SJSA1 (cell line): ENCODE data around the gene C11orf24. TPM values are rescaled to one million over a fixed set of nuclear protein-coding genes. Genes with fewer than 3 reads are reported as not detected.

ENCODE experiments used
- DNase-seq, 2 experiments: peaks; one replicate each; pipeline ENCODE4 v3.0.0-alpha.2; 2015 to 2020; ENCODE audit warnings: low spot score in 2 of 2, low read depth in 1 of 2
- H3K27ac ChIP-seq: fragments of 250-450 bp; sonication (Bioruptor Pico); 2 replicates; pipeline ENCODE4 v1.5.1; 2020; ENCODE audit warnings: mild to moderate bottlenecking, moderate library complexity
- H3K27me3 ChIP-seq: fragments of 250-450 bp; sonication (Bioruptor Pico); replicated peaks from 2 replicates; pipeline ENCODE4 v1.5.1; 2020; ENCODE audit warnings: mild to moderate bottlenecking, moderate library complexity
- H3K36me3 ChIP-seq: fragments of 250-450 bp; sonication (Bioruptor Pico); 2 replicates; pipeline ENCODE4 v1.5.1; 2020; ENCODE audit warnings: mild to moderate bottlenecking
- H3K4me1 ChIP-seq: fragments of 250-450 bp; sonication (Bioruptor Pico); replicated peaks from 2 replicates; pipeline ENCODE4 v1.6.1; 2021; ENCODE audit warnings: mild to moderate bottlenecking
- H3K4me3 ChIP-seq: fragments of 250-450 bp; sonication (Bioruptor Pico); 2 replicates; pipeline ENCODE4 v1.5.1; 2020; ENCODE audit warnings: mild to moderate bottlenecking
- H3K9me3 ChIP-seq: fragments of 250-450 bp; sonication (Bioruptor Pico); replicated peaks from 2 replicates; pipeline ENCODE4 v1.5.1; 2020; ENCODE audit warnings: mild to moderate bottlenecking
- total RNA-seq: library from RNA; depleted of rRNA; stranded (reverse); fragments of >200 nt; shearing (Covaris generic); gene quantifications from 2 replicates; pipeline ENCODE4 v1.2.3, GENCODE V29; 2014

C11orf24 gene
- total RNA-seq, 1 experiment from 2014 or later, result 74.3 TPM

DNA sequence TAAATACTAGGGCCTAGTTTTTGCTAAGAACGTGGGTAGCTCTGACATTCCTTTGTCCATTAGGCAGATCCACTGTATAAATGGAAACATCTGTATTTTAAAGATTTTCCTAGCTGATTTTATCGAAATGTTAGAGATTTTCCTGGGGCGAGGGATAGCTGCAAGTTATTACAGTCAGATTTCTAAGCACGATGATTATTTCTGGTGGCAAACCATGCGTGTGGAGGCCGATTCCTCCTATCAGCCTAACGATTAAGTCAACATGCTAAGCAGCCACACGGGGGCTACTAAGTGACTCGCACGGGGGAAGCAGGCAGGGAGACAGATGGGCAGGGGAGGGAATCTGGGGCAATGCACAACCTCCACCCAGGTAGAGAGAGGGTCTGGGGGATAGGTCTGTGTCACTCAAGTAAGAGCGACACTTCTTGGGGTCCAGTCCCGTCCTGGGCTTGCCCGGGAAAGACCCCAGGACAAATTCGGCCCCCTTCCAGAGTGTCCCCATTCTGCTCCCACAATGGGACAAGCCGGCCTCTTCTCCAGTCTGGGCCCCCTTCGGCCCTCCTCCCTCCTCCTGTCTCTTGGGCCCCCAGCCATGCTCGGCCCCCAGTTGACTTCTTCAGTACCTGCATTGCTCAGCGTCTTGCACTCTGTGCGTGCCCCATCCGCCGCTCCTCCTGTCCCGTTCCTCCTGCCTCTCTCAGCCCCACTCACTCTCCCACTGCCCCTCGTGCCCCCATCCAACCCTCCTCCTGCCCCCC lies 571 bp downstream of the C11orf24 start:
- H3K4me1 ChIP-seq, result peaks cover 25% of the 10 kb centered on the region
- H3K4me3 ChIP-seq, result peak overlapping the region; percentile 73
- H3K36me3 ChIP-seq, result peaks cover 26% of the 10 kb centered on the region
- H3K9me3 ChIP-seq, result no peaks in the 10 kb centered on the region; the same call in 1 of the 2 replicates
- H3K27me3 ChIP-seq, result no peaks in the 10 kb centered on the region
- peak overlapping the region; percentile 79 for H3K27ac ChIP-seq
- DNase-seq, result peak; percentile 91 to 92

DNA sequence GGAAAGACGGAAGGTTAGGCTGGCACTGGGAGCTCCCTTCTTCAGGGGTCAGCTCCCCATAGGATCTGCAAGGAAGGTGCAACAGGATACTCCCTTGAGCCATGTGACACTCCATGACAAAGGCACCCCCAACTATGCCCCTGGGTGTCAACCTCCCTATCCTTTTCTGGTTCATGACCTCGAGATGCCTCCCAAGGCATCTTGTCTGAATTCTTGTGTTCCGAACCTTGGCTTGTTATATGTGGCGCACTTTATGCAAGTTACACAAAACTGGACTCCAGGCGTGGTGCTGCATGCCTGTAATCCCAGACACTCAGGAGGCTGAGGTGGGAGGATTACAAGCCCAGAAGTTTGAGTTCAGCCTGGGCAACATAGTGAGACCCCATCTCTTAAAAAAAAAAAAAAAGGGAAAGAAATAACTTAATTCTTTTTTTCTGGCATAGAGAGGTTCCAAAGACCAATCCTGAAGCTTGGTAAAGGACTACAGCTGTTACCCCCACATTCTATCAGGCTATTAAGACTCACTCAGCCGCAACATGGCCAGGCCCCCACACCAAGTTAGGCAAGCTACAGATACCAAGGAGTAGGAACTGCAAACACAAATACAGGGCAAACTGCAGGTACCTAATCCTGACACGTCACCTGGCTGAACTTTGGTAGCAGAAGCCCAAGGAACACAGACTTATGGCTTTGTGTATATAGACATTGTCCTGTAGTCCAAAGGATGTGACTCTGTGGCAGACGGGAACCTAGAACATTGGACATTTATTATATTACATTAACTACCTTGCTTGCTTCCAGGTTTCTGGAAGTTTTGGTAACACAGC lies 1.4 kb downstream of the C11orf24 start:
- peaks cover 25% of the 10 kb centered on the region for H3K4me1 ChIP-seq
- H3K36me3 ChIP-seq, result peaks cover 34% of the 10 kb centered on the region
- peak overlapping the region; percentile 73 for H3K4me3 ChIP-seq
- H3K9me3 ChIP-seq, result no peaks in the 10 kb centered on the region; the same call in 1 of the 2 replicates
- DNase-seq, result no peak
- no peaks in the 10 kb centered on the region for H3K27me3 ChIP-seq
- peak overlapping the region; percentile 79 for H3K27ac ChIP-seq

DNA sequence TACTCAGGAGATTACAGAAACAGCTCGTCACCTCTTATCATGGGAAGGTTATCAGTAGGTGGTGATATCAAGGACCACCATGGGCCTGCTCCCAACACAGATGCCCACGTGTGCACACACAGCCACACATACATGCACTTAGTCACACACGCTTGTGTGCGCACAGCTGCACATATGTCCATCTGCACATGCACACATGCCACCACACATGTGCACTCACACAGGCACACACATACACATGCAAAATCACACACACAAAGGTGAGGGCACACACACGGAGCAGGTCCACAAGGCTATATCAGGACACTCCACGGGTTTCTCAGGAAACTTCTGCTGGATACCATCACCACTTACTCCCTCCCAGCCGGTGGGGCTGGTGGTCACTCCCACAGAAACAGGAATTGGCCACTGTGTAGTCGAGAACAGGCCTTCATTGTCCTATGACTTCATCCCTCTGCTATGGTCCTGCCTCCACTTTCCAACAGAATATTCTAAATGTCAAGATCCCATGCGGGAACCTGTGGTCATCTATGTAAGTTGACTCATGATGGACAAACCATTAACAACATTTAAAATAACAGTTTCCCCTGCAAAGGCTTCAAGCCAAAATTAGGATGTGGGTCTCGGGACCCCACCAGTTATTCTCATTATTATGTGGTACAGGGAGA lies 2.2 kb downstream of the C11orf24 start:
- peak in 1 of 2 experiments; percentile 50 for DNase-seq
- no peak overlapping the region for H3K27ac ChIP-seq

GRCh38 chr11:68267881-68268240 lies 3.9 kb downstream of the C11orf24 start:
- no peaks in the 10 kb centered on the region; the same call in 1 of the 2 replicates for H3K9me3 ChIP-seq
- peaks cover 55% of the 10 kb centered on the region for H3K36me3 ChIP-seq
- H3K4me3 ChIP-seq, result no peak overlapping the region
- H3K4me1 ChIP-seq, result peaks cover 25% of the 10 kb centered on the region
- no peaks in the 10 kb centered on the region for H3K27me3 ChIP-seq
- DNase-seq, result no peak
- H3K27ac ChIP-seq, result no peak overlapping the region

More for the DNA sequence above, 2.2 kb downstream of the C11orf24 start:
- Histone ChIP-seq H3K9me3 (no peaks in the 10 kb centered on the region; the same call in 1 of the 2 replicates), H3K36me3 (peaks cover 42% of the 10 kb centered on the region), H3K4me3 (no peak overlapping the region), H3K4me1 (peaks cover 25% of the 10 kb centered on the region), H3K27me3 (no peaks in the 10 kb centered on the region)

DNA sequence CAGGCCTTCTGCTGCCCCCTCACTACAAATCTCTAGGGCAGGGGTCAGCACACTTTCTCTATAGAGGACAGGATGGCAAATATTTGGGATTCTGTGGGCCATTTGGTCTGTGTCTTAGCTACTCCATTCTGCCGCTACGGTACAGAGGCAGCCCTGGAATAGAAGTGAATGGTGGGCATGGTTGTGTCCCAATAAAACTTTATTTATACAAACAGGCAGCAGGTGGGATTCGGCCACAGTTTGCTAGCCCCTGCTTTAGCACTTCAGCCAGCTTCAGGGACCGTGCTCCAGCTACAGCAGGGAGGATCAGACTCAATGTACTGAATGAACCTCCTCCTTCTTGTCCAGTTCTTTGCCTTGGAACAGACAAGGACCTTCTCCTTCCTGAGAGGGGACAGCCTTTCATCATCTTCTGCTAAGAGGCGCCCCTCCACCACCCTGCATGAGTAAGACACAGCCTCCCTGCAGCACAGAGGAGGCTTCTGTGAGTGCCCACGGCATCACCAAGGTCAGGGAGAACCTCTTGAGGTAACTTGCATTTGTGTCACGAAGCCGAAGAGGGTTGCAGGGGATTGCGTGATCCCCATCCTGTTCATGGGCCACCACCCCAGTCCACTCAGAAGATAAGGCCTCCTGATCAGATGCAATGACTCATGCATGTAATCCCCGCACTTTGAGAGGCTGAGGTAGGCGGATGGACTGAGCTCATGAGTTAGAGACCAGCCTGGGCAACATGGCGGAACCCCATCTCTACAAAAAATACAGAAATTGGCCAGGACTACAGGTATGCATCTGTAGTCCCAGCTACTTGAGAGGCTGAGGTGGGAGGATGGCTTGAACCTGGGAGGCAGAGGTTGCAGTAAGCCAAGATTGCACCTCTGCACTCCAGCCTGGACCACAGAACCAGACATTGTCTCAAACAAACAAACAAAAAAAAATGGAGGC lies 4.6 kb downstream of the C11orf24 start:
- no peak for DNase-seq
- H3K36me3 ChIP-seq, result peaks cover 62% of the 10 kb centered on the region
- peaks cover 21% of the 10 kb centered on the region for H3K4me1 ChIP-seq

DNA sequence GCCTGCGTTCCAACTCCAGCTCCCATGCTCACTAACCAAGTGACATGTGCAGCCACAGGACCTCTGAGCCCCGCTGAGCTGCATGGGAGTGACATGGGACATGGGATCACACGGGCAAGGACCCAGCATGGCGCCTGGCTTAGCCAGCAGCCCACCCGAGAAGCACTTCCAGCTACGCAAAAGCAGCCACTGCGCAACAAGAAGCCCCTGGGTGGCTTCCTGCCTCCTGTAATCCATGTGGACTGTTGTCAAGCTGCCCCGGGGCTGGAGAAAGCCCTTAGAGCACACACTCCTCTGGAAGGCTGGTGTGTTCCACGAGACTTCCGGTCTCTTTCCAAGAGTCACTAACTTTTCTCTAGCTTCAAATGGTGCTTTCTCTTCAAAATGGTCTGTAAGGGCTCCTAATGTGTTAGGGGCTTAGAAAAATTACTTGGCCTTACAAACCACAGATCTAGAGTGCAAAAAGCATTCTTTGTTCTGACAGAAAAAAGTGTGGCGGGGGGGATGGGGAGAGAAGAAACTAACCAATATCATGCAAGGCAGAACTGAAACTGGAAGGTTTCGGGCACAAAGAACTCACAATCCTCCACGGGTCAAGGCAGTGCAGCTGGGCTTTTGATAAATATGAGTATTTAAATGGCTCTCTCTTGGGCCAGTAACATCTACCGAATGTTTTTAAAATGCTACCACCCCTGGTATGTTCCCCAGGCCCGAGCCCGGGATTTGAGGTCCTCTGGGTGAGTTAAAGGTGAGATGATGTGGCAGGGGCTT lies 5.5 kb downstream of the C11orf24 start:
- Histone ChIP-seq H3K36me3 (peaks cover 71% of the 10 kb centered on the region), H3K4me1 (peaks cover 21% of the 10 kb centered on the region), H3K9me3 (no peaks in the 10 kb centered on the region; the same call in 1 of the 2 replicates)

More for the DNA sequence above, 4.6 kb downstream of the C11orf24 start:
- no peak overlapping the region for H3K27ac ChIP-seq
- H3K9me3 ChIP-seq, result no peaks in the 10 kb centered on the region; the same call in 1 of the 2 replicates
- H3K4me3 ChIP-seq, result no peak overlapping the region
- H3K27me3 ChIP-seq, result no peaks in the 10 kb centered on the region

GRCh38 chr11:68264741-68265540 lies 6.8 kb downstream of the C11orf24 start:
- no peak for DNase-seq
- H3K27ac ChIP-seq, result no peak overlapping the region
- H3K4me3 ChIP-seq, result no peak overlapping the region
- H3K9me3 ChIP-seq, result no peaks in the 10 kb centered on the region; the same call in 1 of the 2 replicates
- H3K27me3 ChIP-seq, result no peaks in the 10 kb centered on the region
- peaks cover 81% of the 10 kb centered on the region for H3K36me3 ChIP-seq
- H3K4me1 ChIP-seq, result peaks cover 8% of the 10 kb centered on the region

More for the DNA sequence above, 5.5 kb downstream of the C11orf24 start:
- H3K27ac ChIP-seq, result no peak overlapping the region
- H3K27me3 ChIP-seq, result no peaks in the 10 kb centered on the region
- DNase-seq, result no peak
- H3K4me3 ChIP-seq, result no peak overlapping the region

DNA sequence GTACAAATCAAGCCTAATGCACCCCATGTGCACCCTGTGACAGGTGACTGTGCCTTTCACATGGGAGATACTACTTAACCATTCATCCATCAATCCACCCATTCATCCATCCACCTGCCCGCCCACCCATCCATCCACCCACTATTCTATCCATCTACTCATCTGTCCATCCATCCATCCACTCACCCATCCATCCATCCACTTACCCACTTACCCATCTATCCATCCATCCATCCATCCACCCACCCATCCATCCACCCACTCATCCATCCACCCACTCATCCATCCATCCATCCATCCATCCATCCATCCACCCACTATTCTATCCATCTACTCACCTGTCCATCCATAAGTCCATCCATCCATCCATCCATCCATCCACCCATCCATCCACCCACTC lies 7.5 kb downstream of the C11orf24 start:
- no peak for DNase-seq
- H3K27me3 ChIP-seq, result no peaks in the 10 kb centered on the region
- peaks cover 80% of the 10 kb centered on the region for H3K36me3 ChIP-seq
- peaks cover 1% of the 10 kb centered on the region for H3K4me1 ChIP-seq
- H3K4me3 ChIP-seq, result no peak overlapping the region
- H3K27ac ChIP-seq, result no peak overlapping the region
- no peaks in the 10 kb centered on the region for H3K9me3 ChIP-seq

- H3K27me3 ChIP-seq, result no peaks in the 10 kb centered on the region
- H3K4me3 ChIP-seq, result no peak overlapping the region
- H3K36me3 ChIP-seq, result peaks cover 80% of the 10 kb centered on the region
- no peak overlapping the region for H3K27ac ChIP-seq
- H3K9me3 ChIP-seq, result no peaks in the 10 kb centered on the region
- H3K4me1 ChIP-seq, result no peaks in the 10 kb centered on the region
- DNase-seq, result no peak
These were observed 8.2 kb downstream of the C11orf24 start for GRCh38 chr11:68263444-68264035.

DNA sequence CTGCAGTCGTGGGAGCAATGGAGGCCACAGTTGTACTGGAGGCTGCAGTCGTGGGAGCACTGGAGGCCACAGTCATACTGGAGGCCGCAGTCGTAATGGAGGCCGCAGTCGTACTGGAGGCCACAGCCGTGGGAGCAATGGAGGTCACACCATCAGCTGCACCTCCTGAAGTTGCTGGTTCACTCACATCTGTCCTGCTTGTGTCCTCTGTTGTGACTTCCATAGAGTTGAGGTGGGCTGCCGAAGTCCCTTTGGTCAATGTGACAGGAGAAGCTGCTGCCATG lies 9.3 kb downstream of the C11orf24 start:
- H3K9me3 ChIP-seq, result no peaks in the 10 kb centered on the region
- DNase-seq, result no peak
- H3K4me3 ChIP-seq, result no peak overlapping the region
- peaks cover 72% of the 10 kb centered on the region for H3K36me3 ChIP-seq
- H3K27ac ChIP-seq, result no peak overlapping the region
- peaks cover 4% of the 10 kb centered on the region for H3K4me1 ChIP-seq
- H3K27me3 ChIP-seq, result no peaks in the 10 kb centered on the region

- no peaks in the 10 kb centered on the region for H3K9me3 ChIP-seq
- no peak overlapping the region for H3K27ac ChIP-seq
- H3K4me3 ChIP-seq, result no peak overlapping the region
- H3K36me3 ChIP-seq, result peaks cover 66% of the 10 kb centered on the region
- no peak for DNase-seq
- no peaks in the 10 kb centered on the region for H3K27me3 ChIP-seq
- H3K4me1 ChIP-seq, result peaks cover 6% of the 10 kb centered on the region
These were observed 9.8 kb downstream of the C11orf24 start for GRCh38 chr11:68261749-68262543.
